ENCODE data around the gene MMP21. TPM values are rescaled to one million over a fixed set of nuclear protein-coding genes. Genes with fewer than 3 reads are reported as not detected.

The MMP21 gene
- total RNA-seq, 4 donors from 2014 or later = 0.67 TPM; not detected in 3

- Histone ChIP-seq H3K4me1 (peaks cover 0 to 8% of the 10 kb centered on the region in 2 donors), H3K27me3 (no peaks in the 10 kb centered on the region), H3K9me3 (no peaks in the 10 kb centered on the region), H3K4me3 (replicated peaks in 1 of 3) (no peak overlapping the region), H3K36me3 (no peaks in the 10 kb centered on the region), H3K27ac (no peak overlapping the region)
- intact Hi-C loops (cut with DNase I) = no loop called here
- TF ChIP-seq POLR2A (IDR thresholded peaks at IDR 0.05) (no peak), CTCF (IDR thresholded peaks at IDR 0.05) (no peak)
- no peak for DNase-seq
- 86 to 92% methylated on average over 5 to 7 of the region's 7 CpGs for WGBS, 2 donors
These were observed 7.8 kb upstream of the MMP21 start for GRCh38 chr10:125783408-125783807.

DNA sequence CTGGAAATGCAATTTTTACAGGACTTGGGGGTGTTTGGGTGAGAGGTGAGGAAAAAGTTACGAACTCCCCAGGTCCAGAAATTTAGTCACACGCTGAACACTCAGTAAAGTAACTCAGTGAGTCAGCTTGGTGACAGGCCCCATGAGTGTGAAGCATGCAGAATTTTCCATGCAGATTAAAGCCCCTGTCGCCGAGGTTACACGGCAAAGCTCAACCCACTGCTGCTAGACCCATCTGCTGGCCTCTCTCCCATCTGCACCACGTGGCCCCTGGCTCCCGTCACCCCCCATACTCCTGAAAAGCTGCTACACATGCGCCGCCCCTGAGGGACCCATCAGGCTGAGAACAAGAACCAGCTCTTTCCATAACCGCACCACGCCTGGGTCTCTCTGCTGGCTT lies 7.0 kb upstream of the MMP21 start:
- Histone ChIP-seq H3K4me3 (replicated peaks in 1 of 3) (no peak overlapping the region), H3K9me3 (no peaks in the 10 kb centered on the region), H3K27ac (no peak overlapping the region), H3K4me1 (peaks cover 0 to 8% of the 10 kb centered on the region in 2 donors), H3K36me3 (no peaks in the 10 kb centered on the region), H3K27me3 (no peaks in the 10 kb centered on the region)
- no peak for TF ChIP-seq POLR2A (IDR thresholded peaks at IDR 0.05)
- no peak for TF ChIP-seq CTCF (IDR thresholded peaks at IDR 0.05)
- 81 to 98% methylated on average over 10 to 11 of the region's 11 CpGs for whole genome bisulfite sequencing, 2 donors
- DNase-seq = no peak
- intact Hi-C loops (cut with DNase I) = no loop called here

DNA sequence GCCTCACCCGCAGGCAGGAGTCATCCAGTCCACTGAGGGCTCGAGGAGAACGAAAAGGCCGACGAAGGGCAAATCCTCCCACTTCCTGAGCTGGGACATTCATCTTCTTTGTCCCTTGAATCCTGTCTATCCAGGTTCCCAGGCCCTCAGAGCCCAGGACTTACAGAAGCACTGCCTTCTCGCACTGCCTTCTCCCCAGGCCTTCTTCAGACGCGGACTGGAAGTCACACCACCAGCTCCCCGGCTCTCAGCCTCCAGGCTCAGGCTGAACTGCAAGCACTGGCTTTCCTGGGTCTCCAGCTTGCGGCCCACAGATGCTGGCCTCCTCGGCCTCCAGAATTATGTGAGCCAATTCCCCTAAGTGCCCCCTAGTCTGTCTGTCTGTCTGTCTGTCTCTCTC lies 6.4 kb upstream of the MMP21 start:
- H3K4me1 ChIP-seq = peaks cover 0 to 3% of the 10 kb centered on the region in 2 donors
- 84 to 94% methylated on average over 11 of the region's 11 CpGs for WGBS, 2 donors
- no peaks in the 10 kb centered on the region for H3K36me3 ChIP-seq
- no peak for DNase-seq
- no peaks in the 10 kb centered on the region for H3K9me3 ChIP-seq
- no peak overlapping the region for H3K4me3 ChIP-seq (replicated peaks in 1 of 3)
- H3K27ac ChIP-seq = no peak overlapping the region
- no peaks in the 10 kb centered on the region for H3K27me3 ChIP-seq
- intact Hi-C loops (cut with DNase I) = no loop called here
- TF ChIP-seq POLR2A (IDR thresholded peaks at IDR 0.05) = no peak
- no peak for TF ChIP-seq CTCF (IDR thresholded peaks at IDR 0.05)

DNA sequence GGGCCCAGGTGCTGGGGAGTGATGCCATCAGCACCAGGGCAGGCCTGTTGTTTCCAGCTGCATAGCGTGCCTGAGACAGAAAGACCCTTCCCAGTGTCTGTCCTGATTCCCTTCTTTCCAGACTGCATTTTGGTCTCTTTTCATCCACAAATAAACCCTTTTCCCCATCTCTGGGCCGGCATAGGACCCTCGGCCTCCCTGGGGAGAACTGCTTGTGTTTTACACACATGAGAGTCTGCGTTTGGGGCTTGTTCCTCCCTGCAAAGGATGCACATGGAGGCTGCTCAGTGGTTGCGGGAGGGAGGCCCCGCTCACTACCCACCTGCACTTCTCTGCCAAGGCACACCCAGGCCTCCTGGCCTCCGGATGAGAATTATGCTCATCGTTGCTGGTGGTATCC lies 5.8 kb upstream of the MMP21 start:
- 93 to 94% methylated on average over 6 to 7 of the region's 8 CpGs for WGBS, 2 donors

More for the DNA sequence above, 5.8 kb upstream of the MMP21 start:
- no peak for DNase-seq
- TF ChIP-seq CTCF (IDR thresholded peaks at IDR 0.05) (no peak), POLR2A (IDR thresholded peaks at IDR 0.05) (no peak)
- Histone ChIP-seq H3K9me3 (no peaks in the 10 kb centered on the region), H3K27me3 (no peaks in the 10 kb centered on the region), H3K27ac (no peak overlapping the region), H3K4me3 (replicated peaks in 1 of 3) (no peak overlapping the region), H3K36me3 (no peaks in the 10 kb centered on the region), H3K4me1 (no peaks in the 10 kb centered on the region)
- intact Hi-C loops (cut with DNase I) = no loop called here

All from thyroid gland (tissue), 4 donors.